Glomerular visceral epithelial cell (primary cell): Measurements from ENCODE around the gene F2.
"Not testable (repeated sequence)": the region's sequence is repeated elsewhere in the genome, so short reads cannot be mapped to it uniquely, and the experiment has no call there.

Experiments used
- DNase-seq: peaks from one replicate; pipeline ENCODE4 v3.0.0-alpha.2; 2016; ENCODE audit errors: extremely low spot score

The F2 gene

DNA sequence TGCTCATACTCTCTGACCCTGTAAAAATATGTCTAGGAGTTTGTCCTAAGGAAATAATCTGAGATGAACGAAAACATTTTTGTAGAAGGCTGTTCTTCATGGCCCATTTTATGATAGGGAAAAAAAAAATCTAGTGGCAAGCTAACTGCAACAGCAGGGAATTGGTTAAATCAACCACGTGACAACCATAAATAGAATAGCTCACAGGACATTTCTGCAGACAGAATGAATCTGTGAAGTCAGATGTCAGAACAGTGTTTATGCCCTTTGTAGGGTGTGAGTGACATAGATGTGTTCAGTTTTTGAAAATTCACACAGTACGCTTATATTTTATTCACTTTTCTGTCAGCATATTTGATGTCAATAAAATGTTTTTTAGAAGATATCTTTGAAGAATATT lies 34.6 kb upstream of the F2 start:
- DNase-seq: no peak

DNA sequence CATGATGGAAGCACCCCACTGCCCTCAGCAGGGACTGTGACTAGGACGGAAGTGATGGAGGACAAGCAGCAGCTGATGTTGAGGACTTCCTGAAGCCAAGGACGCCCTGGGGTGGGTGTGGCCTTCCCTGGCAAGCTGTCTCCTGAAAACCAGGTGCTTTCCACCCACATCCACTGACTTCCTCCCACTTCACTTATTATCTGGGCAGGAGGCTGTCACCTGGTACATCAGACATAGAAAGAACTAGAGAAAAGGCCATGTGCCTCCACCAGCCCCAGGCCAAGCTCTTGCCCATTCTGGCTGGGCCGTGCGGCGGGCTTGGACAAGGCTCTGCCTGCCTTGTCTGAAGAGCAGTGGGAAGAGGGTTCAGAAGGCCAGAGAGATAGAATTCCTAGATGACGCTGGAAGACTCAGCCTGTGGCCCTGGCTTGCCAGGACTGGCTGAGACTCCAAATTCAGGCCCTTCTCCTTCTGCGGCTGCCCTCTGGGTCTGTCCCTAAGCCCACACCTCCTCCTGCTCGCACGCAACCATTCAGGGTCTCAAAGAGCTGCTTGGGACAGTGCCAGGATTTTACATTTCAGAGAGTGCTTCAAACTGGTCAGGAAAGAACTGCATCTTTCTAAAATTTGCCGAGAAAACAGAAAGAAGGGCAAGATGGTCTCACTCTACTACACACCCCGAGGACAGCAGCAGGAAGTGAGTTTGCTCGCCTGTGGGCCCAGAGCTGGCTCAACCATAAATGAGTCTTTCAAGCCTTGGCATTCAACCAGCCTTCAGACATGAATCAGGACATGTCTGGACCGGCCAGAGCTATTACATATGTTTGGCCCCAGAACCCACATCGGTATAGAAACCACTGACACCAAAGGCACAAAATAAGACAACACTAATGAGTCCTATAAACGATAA lies 31.9 kb upstream of the F2 start:
- DNase-seq: peak; percentile 65

DNA sequence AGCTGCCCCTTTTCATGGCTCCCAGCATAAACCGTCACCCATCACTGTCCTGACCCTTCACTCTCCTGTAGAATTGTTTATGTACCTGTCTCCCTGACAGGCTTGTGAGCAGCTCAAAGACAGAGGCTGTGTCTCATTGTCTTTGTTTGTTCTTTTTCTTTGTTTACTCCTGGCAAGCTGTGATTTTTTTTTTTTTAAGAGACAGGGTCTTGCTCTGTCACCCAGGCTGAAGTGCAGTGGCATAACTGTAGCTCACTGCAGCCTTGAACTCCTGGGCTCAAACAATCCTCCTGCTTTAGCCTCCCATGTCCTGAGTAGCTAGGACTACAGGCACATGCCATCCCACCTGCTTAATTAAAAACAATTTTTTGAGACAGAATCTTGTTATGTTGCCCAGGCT lies 28.3 kb upstream of the F2 start:
- no peak for DNase-seq

DNA sequence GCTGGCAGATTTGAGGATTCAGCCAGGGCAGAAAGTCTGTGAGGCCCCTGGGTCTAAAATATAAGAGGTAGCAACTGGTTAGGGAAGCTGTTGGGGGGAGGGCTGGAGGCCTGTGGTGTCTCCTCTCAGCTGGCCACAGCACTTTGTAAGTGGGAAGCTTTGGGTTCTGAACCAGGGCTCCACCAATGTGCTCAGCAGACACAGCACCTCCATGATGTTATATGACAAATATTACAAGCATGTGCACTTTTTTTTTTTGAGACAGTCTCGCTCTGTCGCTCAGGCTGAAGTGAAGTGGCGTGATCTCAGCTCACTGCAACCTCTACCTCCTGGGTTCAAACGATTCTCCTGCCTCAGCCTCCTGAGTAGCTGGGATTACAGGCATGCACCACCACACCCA lies 26.6 kb upstream of the F2 start:
- peak; percentile 83 for DNase-seq

DNA sequence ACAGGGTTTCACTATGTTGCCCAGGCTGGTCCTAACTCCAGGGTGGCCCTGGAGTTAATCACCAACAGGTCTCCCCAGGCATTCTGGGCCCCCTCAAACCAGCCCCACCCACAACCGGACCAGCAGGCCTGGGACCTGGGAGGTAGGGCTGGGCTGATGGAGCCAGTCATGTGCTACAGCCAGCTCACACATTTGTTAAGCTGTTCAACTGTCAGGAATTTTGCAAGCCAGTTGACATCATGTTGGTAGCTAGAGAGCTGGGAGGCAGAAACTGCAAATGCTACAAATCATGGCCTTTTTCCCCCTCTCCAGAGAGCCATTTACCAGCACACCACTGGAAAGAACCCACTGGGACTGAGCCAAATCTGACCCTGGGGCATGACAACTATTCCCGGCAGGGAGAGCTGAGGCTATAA lies 25.4 kb upstream of the F2 start:
- DNase-seq: peak; percentile 89

DNA sequence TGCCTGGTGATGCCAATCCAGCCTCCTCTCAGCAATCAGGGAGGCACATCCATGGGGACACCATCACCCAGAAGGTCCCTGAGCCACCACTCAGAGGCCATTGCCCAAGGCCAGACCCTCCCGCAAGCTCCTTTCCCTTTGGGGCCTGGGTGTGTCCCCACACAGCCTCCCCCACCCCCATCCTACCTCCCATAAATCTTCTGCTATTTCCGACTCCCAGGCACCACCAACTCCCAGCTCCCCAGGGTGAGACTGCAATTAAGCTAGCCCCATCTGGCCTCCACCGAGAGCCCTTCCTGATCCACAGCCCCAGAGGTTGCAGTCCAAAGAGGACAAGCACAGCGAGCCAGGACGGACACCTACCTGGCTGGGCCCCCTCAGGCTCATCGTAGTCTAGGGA lies 24.9 kb upstream of the F2 start:
- DNase-seq: no peak

DNA sequence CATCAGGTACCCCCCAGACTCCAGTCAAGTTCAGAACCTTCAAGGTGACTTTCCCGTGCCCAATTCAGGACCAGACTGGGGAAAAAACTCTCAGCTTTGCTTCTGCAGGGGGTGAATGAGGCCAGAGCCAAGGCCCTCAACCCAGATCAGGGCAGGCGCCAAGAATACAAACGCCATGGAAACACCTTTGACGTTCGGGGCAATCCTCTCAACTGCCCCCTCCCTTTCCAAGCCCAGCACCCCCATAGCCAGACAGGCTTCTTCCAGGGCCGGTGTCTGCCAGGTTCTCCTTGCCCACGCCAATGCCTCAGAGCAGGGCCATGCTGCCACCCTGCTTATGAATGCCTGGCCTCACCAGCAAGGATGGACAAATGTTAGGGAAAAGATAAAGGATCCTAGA lies 24.4 kb upstream of the F2 start:
- DNase-seq: no peak

DNA sequence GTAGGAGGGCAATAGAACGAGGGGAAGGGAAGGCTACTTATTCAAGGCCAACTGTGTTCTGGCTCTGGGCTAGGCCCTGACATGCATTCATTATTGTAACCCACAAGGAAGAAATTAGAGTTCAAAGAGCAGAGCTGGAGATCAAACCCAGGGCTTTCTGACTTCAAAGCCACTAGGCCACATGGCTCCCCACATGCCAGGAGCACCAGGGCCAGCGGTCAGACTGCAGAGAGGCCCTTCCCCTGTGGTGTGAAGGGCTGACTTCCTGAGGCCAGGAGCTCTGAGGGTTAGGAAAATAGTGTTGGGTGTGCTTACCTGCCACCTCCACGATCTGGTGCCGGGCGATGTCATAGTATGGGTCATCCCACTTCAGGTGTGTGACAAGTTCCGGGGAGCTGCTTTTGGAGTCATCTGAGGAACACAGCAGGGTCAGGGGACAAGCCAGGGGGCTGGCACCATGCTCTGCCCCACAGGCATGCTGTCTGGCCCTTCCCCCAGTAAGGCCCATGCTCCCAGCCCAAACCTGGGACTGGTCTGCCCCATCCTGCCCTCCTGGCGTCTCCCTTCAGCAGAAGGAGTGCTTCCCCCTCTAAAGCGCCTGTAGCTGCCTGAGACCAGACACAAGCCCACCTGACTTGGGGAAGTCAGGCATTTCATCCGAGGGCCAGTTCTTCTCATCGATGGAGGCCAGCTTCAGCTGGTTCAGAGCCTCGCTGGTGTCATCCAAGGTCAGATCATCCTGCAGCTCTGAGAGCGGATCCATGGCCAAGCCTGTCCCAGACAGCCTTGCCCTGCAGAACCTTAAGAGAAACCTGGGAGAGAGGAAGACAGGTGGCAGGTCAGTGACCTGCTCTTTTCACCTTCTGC lies 23.4 kb upstream of the F2 start:
- DNase-seq: no peak

DNA sequence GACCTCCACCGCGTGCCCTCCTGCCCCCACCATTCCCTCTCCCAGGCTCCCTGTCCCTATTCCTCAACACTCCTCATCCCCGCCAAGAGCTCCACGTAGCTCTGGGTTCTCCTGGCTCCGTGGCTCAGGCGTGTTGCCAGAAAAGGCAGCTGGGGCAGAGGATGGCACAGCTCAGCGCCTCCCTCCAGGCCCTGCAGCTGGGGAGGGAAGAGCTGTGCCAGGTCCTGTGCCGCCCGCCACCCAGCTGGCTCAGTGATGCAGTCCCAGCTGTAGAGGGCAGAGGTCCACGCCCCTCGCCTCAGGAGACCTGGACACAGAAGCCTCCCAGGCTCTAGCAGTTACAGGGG lies 22.8 kb upstream of the F2 start:
- DNase-seq: peak; percentile 41

DNA sequence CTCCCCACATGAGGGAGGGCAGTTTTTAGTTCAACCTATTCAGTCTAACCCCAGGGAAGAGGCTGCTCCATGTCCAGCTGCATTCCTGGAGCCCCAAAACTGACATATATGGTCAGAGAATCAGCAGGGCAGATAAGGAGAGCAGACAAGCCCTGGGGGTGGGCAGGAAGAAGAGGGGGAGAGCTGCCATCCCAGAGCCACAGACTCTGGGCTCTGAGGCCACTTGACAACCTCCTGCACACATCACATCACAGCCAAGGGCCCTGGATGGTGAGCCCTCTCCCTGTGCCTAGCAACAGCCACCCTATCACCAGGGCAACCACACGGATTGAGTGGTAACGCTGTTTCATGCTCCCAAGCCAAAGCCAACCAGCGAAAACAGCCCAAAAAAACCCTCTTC lies 21.7 kb upstream of the F2 start:
- no peak for DNase-seq

DNA sequence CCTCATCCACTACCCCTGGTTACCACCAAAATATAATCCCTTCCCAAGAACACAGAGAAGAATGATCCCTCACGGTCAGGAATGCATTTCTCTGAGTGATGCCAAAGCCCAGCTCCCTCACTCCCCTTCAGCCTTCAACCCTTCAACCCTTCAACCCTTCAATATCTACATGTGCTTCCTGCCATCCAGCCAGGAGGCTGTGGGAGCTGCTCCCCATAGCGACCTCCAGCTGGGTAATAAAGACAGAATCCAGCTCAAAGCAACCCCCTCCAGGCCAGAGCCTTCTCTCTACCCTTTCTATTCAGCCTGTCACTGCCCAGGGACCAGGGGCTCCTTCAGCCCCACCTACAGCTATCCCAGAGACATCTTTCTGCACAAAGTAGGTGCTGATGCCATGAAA lies 21.3 kb upstream of the F2 start:
- no peak for DNase-seq

DNA sequence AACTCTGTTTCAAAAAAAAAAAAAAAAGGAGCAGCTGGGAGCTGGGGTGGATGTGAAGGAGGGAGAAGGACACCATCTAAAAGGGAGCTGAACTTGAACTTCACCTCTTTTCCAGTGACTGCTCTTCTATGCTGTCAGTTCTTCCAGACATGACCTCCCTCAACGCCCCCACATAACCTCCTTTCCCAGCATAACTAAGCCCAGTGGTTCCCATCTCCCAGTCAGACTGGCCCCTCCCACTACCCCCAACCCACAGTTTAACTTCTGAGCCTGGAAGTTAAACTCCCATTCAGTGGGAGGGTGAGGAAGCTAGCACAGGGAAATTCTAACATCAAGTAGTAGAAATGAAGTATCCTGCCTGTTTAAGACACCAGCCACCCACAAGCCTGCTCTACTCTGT lies 20.4 kb upstream of the F2 start:
- no peak for DNase-seq

DNA sequence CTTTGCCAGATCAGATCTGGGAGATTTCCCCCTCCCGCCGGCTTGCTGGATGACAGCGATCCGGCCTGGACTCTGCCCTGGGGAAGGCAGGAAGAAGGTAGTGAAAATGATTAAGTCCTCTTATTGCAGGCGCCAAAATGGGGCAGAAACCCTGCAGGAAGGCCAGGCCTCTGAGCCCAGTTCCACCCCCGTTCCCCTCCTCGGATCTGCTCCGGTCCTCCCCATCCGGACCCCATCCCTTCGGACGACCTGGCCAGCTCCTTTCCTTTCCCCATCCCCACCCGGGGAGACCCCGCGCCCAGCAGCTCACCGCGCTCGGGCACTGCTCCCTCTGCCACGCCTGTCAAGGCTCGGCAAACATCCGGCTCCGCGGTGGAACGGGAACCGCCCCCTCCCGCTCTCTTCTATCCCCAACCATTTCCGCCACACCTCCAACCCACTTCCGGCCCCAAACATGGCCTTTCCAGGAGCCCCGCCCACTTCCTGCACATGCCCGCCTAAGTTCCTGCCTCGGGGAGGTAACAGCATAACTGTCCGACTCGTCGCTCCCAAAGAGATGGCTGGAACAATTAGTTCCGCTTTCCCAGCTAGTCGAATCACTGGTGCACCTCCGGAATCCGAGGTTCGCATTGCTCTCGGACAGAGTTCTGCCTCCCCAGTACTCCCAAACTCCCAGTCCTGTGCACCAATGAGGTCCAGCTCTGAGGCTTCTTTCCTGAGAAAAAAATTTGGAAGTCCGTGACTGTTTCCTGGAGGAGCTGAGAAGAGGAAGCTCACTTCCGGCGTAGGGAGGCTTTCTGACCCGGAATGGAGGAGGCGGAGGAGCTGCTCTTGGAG lies 18.6 kb upstream of the F2 start, which contains the start of the genes ARHGAP1 and ZNF408:
Gene ARHGAP1, minus strand, starts transcription at position 379 of the 837 bp plus-strand sequence. CDS start 4,512 bp downstream, outside the sequence.
Gene ZNF408, plus strand, starts transcription at position 791 of the 837 bp plus-strand sequence. Its CDS starts 17 bp downstream, at position 808.
- DNase-seq: peak; percentile 98

DNA sequence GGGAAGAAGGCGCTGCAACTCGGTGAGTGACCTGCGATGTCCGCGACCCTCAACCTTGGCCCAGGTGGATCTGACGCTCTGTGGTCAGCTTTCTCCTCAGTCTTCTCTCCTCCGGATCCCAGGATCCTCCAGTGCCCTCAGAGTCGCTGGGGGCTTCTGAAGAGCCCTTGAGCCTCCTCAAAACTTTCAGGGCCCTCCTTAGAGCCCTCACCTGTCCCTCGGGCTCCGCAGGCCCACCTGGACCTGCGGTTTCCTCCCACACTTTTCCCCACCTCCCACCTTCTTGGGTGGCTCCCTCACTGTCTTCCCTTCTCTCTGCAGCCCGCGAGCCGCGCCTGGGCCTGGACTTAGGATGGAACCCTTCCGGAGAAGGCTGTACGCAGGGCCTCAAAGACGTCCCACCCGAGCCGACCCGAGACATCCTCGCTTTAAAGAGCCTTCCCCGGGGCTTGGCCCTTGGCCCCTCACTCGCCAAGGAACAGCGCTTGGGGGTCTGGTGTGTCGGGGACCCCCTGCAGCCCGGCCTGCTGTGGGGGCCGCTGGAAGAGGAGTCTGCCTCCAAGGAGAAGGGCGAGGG lies 17.8 kb upstream of the F2 start:
- DNase-seq: no peak

DNA sequence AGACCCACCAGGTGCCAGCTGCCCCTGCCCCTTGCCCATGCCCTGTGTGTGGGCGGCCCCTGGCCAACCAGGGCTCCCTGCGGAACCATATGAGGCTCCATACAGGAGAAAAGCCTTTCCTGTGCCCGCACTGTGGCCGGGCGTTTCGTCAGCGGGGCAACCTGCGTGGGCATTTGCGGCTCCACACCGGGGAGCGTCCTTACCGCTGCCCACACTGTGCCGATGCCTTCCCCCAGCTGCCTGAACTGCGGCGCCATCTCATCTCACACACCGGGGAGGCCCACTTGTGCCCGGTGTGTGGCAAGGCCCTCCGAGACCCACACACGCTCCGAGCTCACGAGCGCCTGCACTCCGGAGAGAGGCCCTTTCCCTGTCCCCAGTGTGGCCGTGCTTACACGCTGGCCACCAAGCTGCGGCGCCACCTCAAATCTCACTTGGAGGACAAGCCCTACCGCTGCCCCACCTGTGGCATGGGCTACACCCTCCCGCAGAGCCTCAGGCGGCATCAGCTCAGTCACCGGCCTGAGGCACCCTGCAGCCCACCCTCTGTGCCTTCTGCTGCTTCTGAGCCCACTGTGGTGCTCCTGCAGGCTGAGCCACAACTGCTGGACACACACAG lies 13.8 kb upstream of the F2 start:
- DNase-seq: no peak

DNA sequence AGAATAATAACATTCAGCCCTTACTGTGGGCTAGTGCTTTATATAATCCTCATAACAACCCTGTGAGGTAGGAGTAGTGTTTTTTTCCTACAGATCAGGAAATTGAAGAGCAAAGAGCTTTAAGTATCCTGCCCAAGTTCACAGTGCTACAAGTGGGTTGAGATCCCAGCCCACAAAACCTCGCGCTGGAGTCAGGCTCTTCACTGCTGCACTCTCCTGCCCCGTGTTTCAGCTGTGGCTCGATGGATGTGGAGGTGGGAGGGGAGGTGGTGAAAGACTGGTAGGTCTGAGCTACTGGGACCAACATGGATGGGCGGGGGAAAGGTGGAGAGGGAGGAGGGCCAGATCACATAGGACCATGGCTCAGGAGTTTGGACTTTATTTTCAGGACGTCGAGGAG lies 12.1 kb upstream of the F2 start:
- no peak for DNase-seq

DNA sequence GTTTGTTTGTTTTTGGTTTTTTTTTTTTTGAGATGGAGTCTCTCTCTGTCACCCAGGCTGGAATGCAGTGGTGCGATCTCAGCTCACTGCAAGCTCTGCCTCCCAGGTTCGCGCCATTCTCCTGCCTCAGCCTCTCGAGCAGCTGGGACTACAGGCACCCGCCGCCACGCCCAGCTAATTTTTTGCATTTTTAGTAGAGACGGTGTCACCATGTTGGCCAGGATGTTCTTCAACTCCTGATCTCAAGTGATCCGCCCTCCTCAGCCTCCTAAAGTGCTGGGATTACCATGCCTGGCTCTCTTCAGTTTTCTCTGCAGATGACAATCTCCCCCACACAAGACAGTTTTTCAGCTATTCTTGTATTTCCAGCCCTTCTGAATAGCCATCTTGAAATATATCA lies 9.7 kb upstream of the F2 start:
- DNase-seq: not testable (repeated sequence)

DNA sequence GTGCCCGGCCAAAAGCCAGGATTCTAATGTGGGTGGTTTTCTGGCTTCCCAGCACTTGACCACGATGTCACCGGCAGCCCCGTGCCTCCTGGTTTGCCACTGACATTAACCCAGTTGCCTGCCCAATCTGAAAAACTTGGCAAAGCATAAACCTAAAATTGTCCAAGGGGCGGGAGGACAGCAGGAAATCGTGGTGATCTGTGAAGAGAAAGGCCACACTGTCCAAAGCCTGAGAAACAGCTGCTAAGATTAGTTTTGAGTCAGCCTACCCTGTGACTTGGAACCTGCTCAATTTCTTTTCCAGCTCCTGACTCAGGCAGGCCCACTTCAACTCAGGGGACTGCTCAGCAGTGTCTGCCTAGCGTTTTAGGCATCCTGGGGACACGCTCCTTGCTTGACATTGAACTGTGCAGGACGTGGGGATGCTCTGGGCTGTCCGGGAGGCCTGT lies 8.2 kb upstream of the F2 start:
- peak; percentile 78 for DNase-seq

DNA sequence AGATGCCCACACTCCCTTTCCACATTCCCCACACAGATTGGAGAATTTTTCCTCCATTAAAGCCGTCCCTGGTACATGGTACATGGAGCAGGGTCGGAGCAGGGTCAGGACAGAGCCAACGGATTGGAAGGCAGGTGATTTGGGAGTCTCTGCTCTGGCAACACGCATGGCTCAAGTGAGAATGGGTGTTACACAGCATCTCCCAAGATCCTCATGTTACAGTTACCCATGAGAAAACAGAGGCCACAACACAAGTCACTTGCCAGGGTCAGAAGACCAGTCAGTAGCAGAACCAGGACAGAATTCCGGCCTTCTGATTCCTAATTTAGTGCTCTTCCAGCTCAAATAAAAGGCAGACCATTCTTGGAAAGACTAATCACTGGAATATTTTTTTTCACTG lies 7.7 kb upstream of the F2 start:
- no peak for DNase-seq

DNA sequence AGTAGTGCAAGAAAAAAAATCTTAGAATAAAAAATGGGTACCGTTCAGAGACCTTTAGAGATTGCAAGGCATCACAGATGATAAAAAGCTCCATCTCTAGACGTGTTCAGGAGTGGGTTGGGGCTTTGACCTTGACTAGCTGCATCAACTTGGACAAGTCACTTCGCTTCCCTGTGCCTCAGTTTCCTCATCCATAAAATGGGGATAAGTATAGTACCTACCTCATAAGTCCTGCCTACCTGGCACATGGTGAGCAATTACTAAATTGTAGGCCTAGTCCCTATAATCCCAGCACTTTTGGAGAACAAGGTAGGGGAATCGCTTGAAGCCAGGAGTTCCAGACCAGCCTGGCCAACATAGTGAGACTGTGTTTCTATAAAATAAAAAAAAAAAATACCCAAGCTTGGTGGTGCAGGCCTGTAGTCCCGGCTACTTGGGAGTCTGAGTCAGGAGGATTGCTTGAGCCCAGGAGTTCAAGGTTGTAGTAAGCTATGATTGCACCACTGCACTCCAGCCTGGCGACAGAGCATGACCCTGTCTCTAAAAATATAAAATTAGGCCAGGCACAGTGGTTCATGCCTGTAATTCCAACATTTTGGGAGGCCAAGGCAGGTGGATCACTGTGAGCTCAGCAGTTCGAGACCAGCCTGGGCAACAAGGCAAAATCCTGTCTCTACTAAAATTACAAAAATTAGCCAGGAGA lies 6.0 kb upstream of the F2 start:
- DNase-seq: no peak
